Smooth muscle cell (in vitro differentiated cells): ENCODE results near the gene SLFN13. TPM values are rescaled to one million over a fixed set of nuclear protein-coding genes. Genes with fewer than 3 reads are reported as not detected.
"Not testable (repeated sequence)": the region's sequence is repeated elsewhere in the genome, so short reads cannot be mapped to it uniquely, and the experiment has no call there.

Source experiments
- DNase-seq: peaks from one replicate; lab custom pipeline; 2025; ENCODE audit not compliant: unreplicated experiment; lab: John Stamatoyannopoulos, UW
- H2AFZ ChIP-seq: fragments of 200-600 bp; sonication (generic); 2 replicates; pipeline ENCODE4 v1.6.0; 2016; ENCODE audit warnings: antibody characterized with exemption, low read depth, mild to moderate bottlenecking
- H3F3A ChIP-seq: fragments of 200-600 bp; sonication (generic); 2 replicates; pipeline ENCODE4 v1.6.0; 2017; ENCODE audit warnings: antibody characterized with exemption, low read depth
- H3K27ac ChIP-seq: fragments of 200-600 bp; sonication (generic); 2 replicates; pipeline ENCODE4 v1.5.1; 2016; ENCODE audit warnings: low read depth, mild to moderate bottlenecking
- H3K27me3 ChIP-seq: fragments of 200-600 bp; sonication (generic); 2 replicates; pipeline ENCODE4 v1.6.1; 2016; ENCODE audit warnings: low read depth, mild to moderate bottlenecking
- H3K36me3 ChIP-seq: fragments of 200-600 bp; sonication (generic); 2 replicates; pipeline ENCODE4 v1.5.1; 2016; ENCODE audit warnings: low read depth
- H3K4me1 ChIP-seq: fragments of 200-600 bp; sonication (generic); 2 replicates; pipeline ENCODE4 v1.5.1; 2016; ENCODE audit warnings: low read depth
- H3K4me2 ChIP-seq: fragments of 200-600 bp; sonication (generic); 2 replicates; pipeline ENCODE4 v1.6.0; 2016; ENCODE audit warnings: mild to moderate bottlenecking
- H3K4me3 ChIP-seq: fragments of 200-600 bp; sonication (generic); 2 replicates; pipeline ENCODE4 v1.5.1; 2016; ENCODE audit warnings: mild to moderate bottlenecking
- H3K79me2 ChIP-seq: fragments of 200-600 bp; sonication (generic); 2 replicates; pipeline ENCODE4 v1.6.0; 2016; ENCODE audit warnings: low read depth, mild to moderate bottlenecking
- H3K9ac ChIP-seq: fragments of 200-600 bp; sonication (generic); 2 replicates; pipeline ENCODE4 v1.6.0; 2016; ENCODE audit warnings: low read depth
- H3K9me3 ChIP-seq: fragments of 200-600 bp; sonication (generic); replicated peaks from 2 replicates; pipeline ENCODE4 v1.5.1; 2016; ENCODE audit warnings: low read depth
- H4K20me1 ChIP-seq: fragments of 200-600 bp; sonication (generic); 2 replicates; pipeline ENCODE4 v1.6.0; 2016; ENCODE audit warnings: low read depth
- WGBS: methylation state at CpG from one replicate; pipeline ENCODE4 v1.1.7; 2016; ENCODE audit warnings: low lambda C conversion rate; 5-methylcytosine and 5-hydroxymethylcytosine counted together
- polyA plus RNA-seq: library from polyadenylated mRNA; unstranded; fragments of >200 nt; fragmentation: Nextera tagmentation; extraction: Ambion mirVana; gene quantifications from 2 replicates; pipeline ENCODE4 v1.2.1, GENCODE V29; 2016
- total RNA-seq: library from RNA; depleted of rRNA; stranded (reverse); fragments of >200 nt; gene quantifications from 2 replicates; pipeline ENCODE4 v1.2.3, GENCODE V29; 2014
- TF ChIP-seq, protein P1 (sequence below): fragments of 200-600 bp; sonication (generic); IDR thresholded peaks from 2 replicates; pipeline ENCODE4 v1.5.1; 2017; ENCODE audit warnings: borderline replicate concordance, mild to moderate bottlenecking, antibody characterized with exemption; ENCODE audit not compliant: insufficient read depth, poor library complexity, severe bottlenecking

The SLFN13 gene
- total and polyA plus RNA-seq, 2 experiments from 2014 or later = 0.30 to 5.1 TPM

DNA sequence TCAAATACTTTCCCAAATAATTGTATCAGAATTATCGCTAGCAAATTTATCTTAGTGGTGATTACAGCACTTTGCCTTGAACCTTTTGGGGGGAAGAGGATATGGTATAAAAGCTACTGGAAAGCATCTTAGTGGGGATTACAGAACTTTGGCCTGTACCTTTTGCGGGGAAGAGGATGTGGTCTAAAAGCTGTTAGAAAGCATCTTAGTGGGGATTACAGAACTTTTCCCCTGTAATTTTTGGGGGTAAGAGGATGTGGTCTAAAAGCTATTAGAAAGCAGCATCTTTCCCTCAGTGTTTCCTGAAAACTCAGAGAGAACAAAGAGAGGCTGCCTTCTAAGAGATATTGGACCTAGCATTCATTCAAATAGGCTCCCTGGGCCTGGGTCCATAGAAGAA is 20.3 kb downstream of the SLFN13 start:
- H3K79me2 ChIP-seq = peaks cover 10% of the 10 kb centered on the region
- no peaks in the 10 kb centered on the region for H3K36me3 ChIP-seq
- no peak overlapping the region for H2AFZ ChIP-seq

DNA sequence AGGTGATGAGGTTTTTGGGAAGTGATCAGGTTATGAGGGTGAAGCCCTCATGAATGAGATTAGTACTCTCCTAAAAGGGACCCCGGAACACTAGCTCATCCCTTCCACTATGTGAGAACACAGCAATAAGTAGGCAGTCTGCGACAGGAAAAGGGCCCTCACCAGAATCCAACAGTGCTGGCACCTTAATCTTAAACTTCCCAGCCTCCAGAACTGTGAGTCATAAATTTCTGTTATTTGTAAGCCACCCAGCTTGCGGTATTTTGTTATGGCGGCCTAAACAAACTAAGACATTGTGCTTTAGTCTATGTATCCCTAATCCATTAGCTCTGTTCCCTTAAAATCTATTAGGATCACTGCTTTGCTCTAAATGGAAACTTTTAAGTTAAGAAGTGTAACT is 24.8 kb downstream of the SLFN13 start:
- no peaks in the 10 kb centered on the region for H3K36me3 ChIP-seq
- H3K27ac ChIP-seq = peak overlapping the region; percentile 24
- no peaks in the 10 kb centered on the region for H3K27me3 ChIP-seq
- no peaks in the 10 kb centered on the region for H3F3A ChIP-seq
- TF ChIP-seq, protein P1, sequence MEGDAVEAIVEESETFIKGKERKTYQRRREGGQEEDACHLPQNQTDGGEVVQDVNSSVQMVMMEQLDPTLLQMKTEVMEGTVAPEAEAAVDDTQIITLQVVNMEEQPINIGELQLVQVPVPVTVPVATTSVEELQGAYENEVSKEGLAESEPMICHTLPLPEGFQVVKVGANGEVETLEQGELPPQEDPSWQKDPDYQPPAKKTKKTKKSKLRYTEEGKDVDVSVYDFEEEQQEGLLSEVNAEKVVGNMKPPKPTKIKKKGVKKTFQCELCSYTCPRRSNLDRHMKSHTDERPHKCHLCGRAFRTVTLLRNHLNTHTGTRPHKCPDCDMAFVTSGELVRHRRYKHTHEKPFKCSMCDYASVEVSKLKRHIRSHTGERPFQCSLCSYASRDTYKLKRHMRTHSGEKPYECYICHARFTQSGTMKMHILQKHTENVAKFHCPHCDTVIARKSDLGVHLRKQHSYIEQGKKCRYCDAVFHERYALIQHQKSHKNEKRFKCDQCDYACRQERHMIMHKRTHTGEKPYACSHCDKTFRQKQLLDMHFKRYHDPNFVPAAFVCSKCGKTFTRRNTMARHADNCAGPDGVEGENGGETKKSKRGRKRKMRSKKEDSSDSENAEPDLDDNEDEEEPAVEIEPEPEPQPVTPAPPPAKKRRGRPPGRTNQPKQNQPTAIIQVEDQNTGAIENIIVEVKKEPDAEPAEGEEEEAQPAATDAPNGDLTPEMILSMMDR = no peak
- H2AFZ ChIP-seq = no peak overlapping the region
- H3K9me3 ChIP-seq = no peaks in the 10 kb centered on the region
- H3K4me1 ChIP-seq = no peaks in the 10 kb centered on the region
- DNase-seq = no peak
- peaks cover 4% of the 10 kb centered on the region for H4K20me1 ChIP-seq
- H3K9ac ChIP-seq = no peak overlapping the region
- no peak overlapping the region for H3K4me3 ChIP-seq
- peak overlapping the region; percentile 10 for H3K4me2 ChIP-seq
- WGBS = 39% methylated on average over 4 of the region's 4 CpGs
- H3K79me2 ChIP-seq = peaks cover 6% of the 10 kb centered on the region

More for the DNA sequence above, 20.3 kb downstream of the SLFN13 start:
- H3K4me1 ChIP-seq = peaks cover 4% of the 10 kb centered on the region
- H3K27ac ChIP-seq = no peak overlapping the region
- H3K27me3 ChIP-seq = no peaks in the 10 kb centered on the region
- peaks cover 7% of the 10 kb centered on the region for H3F3A ChIP-seq
- H3K9ac ChIP-seq = no peak overlapping the region
- no peaks in the 10 kb centered on the region for H3K9me3 ChIP-seq
- no peak overlapping the region for H3K4me2 ChIP-seq
- peaks cover 4% of the 10 kb centered on the region for H4K20me1 ChIP-seq
- DNase-seq = no peak
- H3K4me3 ChIP-seq = no peak overlapping the region
- TF ChIP-seq, protein P1 = no peak
- 100% methylated on average over 2 of the region's 2 CpGs for WGBS

DNA sequence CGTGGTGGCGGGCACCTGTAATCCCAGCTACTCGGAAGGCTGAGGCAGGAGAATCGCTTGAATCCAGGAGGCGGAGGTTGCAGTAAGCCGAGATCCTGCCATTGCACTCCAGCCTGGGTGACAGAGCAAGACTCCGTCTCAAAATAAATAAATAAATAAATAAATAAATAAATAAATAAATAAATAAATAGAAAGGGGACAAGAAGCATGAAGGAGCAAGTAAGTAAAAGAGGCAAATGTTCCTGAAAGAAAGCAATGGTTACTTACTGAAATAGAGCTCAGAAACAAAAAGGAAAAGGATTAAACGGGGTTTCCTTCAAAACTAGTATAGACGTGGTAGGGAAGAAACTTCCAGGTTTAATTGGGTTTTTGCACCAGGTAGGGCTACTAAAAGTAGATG is 27.5 kb downstream of the SLFN13 start:
- H2AFZ ChIP-seq, H3K9ac ChIP-seq, DNase-seq, H4K20me1 ChIP-seq, H3K4me1 ChIP-seq, H3K27ac ChIP-seq, H3K4me3 ChIP-seq, H3K27me3 ChIP-seq, H3K4me2 ChIP-seq, H3K36me3 ChIP-seq, H3K9me3 ChIP-seq, H3F3A ChIP-seq, H3K79me2 ChIP-seq: not testable (repeated sequence)
- WGBS = 97% methylated on average over 9 of the region's 9 CpGs

DNA sequence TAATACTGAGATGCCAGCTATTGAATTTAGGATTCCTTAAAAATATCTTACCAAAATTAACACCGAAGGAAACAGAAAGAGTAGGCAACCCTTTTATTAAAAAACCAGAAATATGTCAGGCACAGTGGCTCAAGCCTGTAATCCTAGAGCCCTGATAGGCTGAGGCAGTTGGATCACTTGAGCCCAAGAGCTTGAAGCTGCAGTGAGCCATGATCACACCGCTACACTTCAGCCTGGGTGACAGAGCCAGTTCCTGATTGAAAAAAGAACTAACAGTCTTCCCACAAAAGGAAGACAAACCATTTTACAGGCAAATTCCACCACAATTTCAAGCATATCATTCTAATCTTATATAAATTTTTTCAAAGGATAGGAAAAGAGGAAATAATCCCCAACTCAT is 31.9 kb downstream of the SLFN13 start:
- DNase-seq = no peak
- TF ChIP-seq, protein P1 = no peak
- WGBS = 90% methylated on average over 2 of the region's 2 CpGs

DNA sequence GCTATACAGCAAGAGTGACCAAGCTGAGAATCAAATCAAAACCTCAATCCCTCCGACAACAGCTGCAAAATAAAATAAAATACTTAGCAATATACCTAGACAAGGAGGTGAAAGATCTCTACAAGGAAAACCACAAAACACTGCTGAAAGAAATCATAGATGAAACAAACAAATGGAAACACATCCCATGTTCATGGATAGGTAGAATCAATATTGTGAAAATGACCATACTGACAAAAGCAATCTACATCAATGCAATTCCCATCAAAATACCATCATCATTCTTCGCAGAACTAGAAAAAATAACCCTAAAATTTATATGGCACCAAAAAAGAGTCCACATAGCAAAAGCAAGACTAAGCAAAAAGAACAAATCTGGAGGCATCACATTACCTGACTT is 33.9 kb downstream of the SLFN13 start:
- H3K36me3 ChIP-seq = not testable (repeated sequence)

More for the DNA sequence above, 31.9 kb downstream of the SLFN13 start:
- H3K4me2 ChIP-seq = no peak overlapping the region
- H3K4me3 ChIP-seq = no peak overlapping the region
- H3K9me3 ChIP-seq = no peaks in the 10 kb centered on the region
- no peaks in the 10 kb centered on the region for H3K4me1 ChIP-seq
- peaks cover 9% of the 10 kb centered on the region for H3K79me2 ChIP-seq
- no peaks in the 10 kb centered on the region for H3F3A ChIP-seq
- H3K27me3 ChIP-seq = no peaks in the 10 kb centered on the region
- no peaks in the 10 kb centered on the region for H4K20me1 ChIP-seq
- peaks cover 5% of the 10 kb centered on the region for H3K36me3 ChIP-seq
- no peak overlapping the region for H3K9ac ChIP-seq
- H2AFZ ChIP-seq = no peak overlapping the region
- no peak overlapping the region for H3K27ac ChIP-seq

More for the DNA sequence above, 33.9 kb downstream of the SLFN13 start:
- H3K27me3 ChIP-seq, H3K9me3 ChIP-seq, DNase-seq, H3K79me2 ChIP-seq, H3K9ac ChIP-seq, H3K4me3 ChIP-seq, H4K20me1 ChIP-seq, H3F3A ChIP-seq, H2AFZ ChIP-seq, H3K27ac ChIP-seq, H3K4me2 ChIP-seq, H3K4me1 ChIP-seq: not testable (repeated sequence)
- 93% methylated on average over 2 of the region's 2 CpGs for WGBS
